ENCODE measurements around the gene FNDC4.
A peak's percentile ranks its signal among the peaks of the same experiment; 100 is the strongest.
"Not testable (repeated sequence)": the region's sequence is repeated elsewhere in the genome, so short reads cannot be mapped to it uniquely, and the experiment has no call there.

The FNDC4 gene

GRCh38 chr2:27494944-27495554, at the start of gene FNDC4:
FNDC4 (minus strand) TSS chr2:27495200; CDS start chr2:27494679, 521 bp downstream.
- peak; percentile 29 for DNase-seq

GRCh38 chr2:27544143-27544821, 49.3 kb upstream of the FNDC4 start:
- no peak for DNase-seq

GRCh38 chr2:27539649-27540048, 44.6 kb upstream of the FNDC4 start:
- not testable (repeated sequence) for DNase-seq

GRCh38 chr2:27538839-27539450, 43.9 kb upstream of the FNDC4 start:
- DNase-seq = not testable (repeated sequence)

GRCh38 chr2:27537287-27537686, 42.3 kb upstream of the FNDC4 start:
- no peak for DNase-seq

GRCh38 chr2:27531983-27532382, 37.0 kb upstream of the FNDC4 start:
- DNase-seq = no peak

- DNase-seq = no peak
Measured at GRCh38 chr2:27527182-27527581, 32.2 kb upstream of the FNDC4 start.

GRCh38 chr2:27522400-27522945, 27.5 kb upstream of the FNDC4 start:
- DNase-seq = no peak

- no peak for DNase-seq
Measured at GRCh38 chr2:27520316-27520715, 25.3 kb upstream of the FNDC4 start.

- DNase-seq = no peak
Measured at GRCh38 chr2:27518782-27519113, 23.7 kb upstream of the FNDC4 start.

GRCh38 chr2:27518113-27518781, 23.2 kb upstream of the FNDC4 start:
- peak; percentile 12 for DNase-seq

GRCh38 chr2:27509326-27509725, 14.3 kb upstream of the FNDC4 start:
- no peak for DNase-seq

- no peak for DNase-seq
Measured at GRCh38 chr2:27507293-27507692, 12.3 kb upstream of the FNDC4 start.

GRCh38 chr2:27506587-27506986, 11.6 kb upstream of the FNDC4 start:
- DNase-seq = no peak

- no peak for DNase-seq
Measured at GRCh38 chr2:27502142-27502541, 7.1 kb upstream of the FNDC4 start.

- DNase-seq = peak; percentile 6
Measured at GRCh38 chr2:27501042-27501441, 6.0 kb upstream of the FNDC4 start.

GRCh38 chr2:27498975-27499374, 4.0 kb upstream of the FNDC4 start:
- DNase-seq = no peak

- no peak for DNase-seq
Measured at GRCh38 chr2:27497288-27497627, 2.3 kb upstream of the FNDC4 start.

- no peak for DNase-seq
Measured at GRCh38 chr2:27496357-27497287, 1.6 kb upstream of the FNDC4 start, which contains the start of gene GCKR. GCKR (plus strand) TSS chr2:27496839; CDS start chr2:27496905, 66 bp downstream.

- DNase-seq = no peak
Measured at GRCh38 chr2:27495840-27496356, 898 bp upstream of the FNDC4 start.

GRCh38 chr2:27494284-27494943, 586 bp downstream of the FNDC4 start:
- no peak for DNase-seq

- DNase-seq = no peak
Measured at GRCh38 chr2:27493948-27494283, 1.1 kb downstream of the FNDC4 start.

All from NCI-H146 (cell line).